Trophoblast cell (in vitro differentiated cells and primary cell): Measurements from ENCODE around the gene LHFPL2.
A peak's percentile ranks its signal among the peaks of the same experiment; 100 is the strongest.

ENCODE experiments used
- DNase-seq, 2 donors: peaks; one replicate each; pipeline ENCODE4 v3.0.0-alpha.2; 2016
- H2AFZ ChIP-seq: 2 replicates; pipeline ENCODE4 v1.6.1; 2013; ENCODE audit warnings: low read length, moderate library complexity, mild to moderate bottlenecking; ENCODE audit not compliant: insufficient read depth, poor library complexity
- H2AK5ac ChIP-seq: 2 replicates; pipeline ENCODE4 v1.6.1; 2013; ENCODE audit warnings: mild to moderate bottlenecking, low read length
- H2BK120ac ChIP-seq: 2 replicates; pipeline ENCODE4 v1.6.1; 2013; ENCODE audit warnings: low read length, mild to moderate bottlenecking, moderate library complexity; ENCODE audit not compliant: insufficient read depth, poor library complexity
- H2BK12ac ChIP-seq: 2 replicates; pipeline ENCODE4 v1.6.1; 2013; ENCODE audit warnings: mild to moderate bottlenecking, low read length, moderate library complexity
- H2BK5ac ChIP-seq: 2 replicates; pipeline ENCODE4 v1.6.1; 2013; ENCODE audit warnings: low read length, low read depth, moderate library complexity, mild to moderate bottlenecking; ENCODE audit not compliant: poor library complexity
- H3K14ac ChIP-seq: 2 replicates; pipeline ENCODE4 v1.6.1; 2013; ENCODE audit warnings: mild to moderate bottlenecking, low read length
- H3K18ac ChIP-seq: 2 replicates; pipeline ENCODE4 v1.6.1; 2013; ENCODE audit warnings: mild to moderate bottlenecking, low read length
- H3K23ac ChIP-seq: 2 replicates; pipeline ENCODE4 v1.6.1; 2013; ENCODE audit warnings: low read length
- H3K27ac ChIP-seq: 2 replicates; pipeline ENCODE4 v1.5.1; 2013; ENCODE audit warnings: low read depth, mild to moderate bottlenecking, inconsistent platforms, low read length, moderate library complexity
- H3K27me3 ChIP-seq: 2 replicates; pipeline ENCODE4 v1.6.1; 2013; ENCODE audit warnings: inconsistent platforms, mild to moderate bottlenecking, low read length, moderate library complexity; ENCODE audit not compliant: insufficient read depth
- H3K36me3 ChIP-seq, 2 experiments: 1 replicate in 1 of 2; 2 replicates in 1 of 2; pipeline ENCODE4 v1.6.1; 2013; ENCODE audit warnings: low read length in 2 of 2, mild to moderate bottlenecking in 2 of 2, moderate library complexity in 1 of 2; ENCODE audit not compliant: insufficient read depth in 2 of 2, control insufficient read depth in 1 of 2
- H3K4ac ChIP-seq: 2 replicates; pipeline ENCODE4 v1.6.1; 2013; ENCODE audit warnings: low read depth, mild to moderate bottlenecking, low read length, moderate library complexity
- H3K4me1 ChIP-seq, 2 experiments: 1 replicate in 1 of 2; 2 replicates in 1 of 2; pipeline ENCODE4 v1.6.1; 2013; ENCODE audit warnings: low read length in 2 of 2, mild to moderate bottlenecking in 2 of 2, moderate library complexity in 1 of 2; ENCODE audit not compliant: insufficient read depth in 2 of 2, control insufficient read depth in 1 of 2
- H3K4me2 ChIP-seq: 2 replicates; pipeline ENCODE4 v1.6.1; 2013; ENCODE audit warnings: inconsistent platforms, mild to moderate bottlenecking, low read length, moderate library complexity
- H3K4me3 ChIP-seq: 2 replicates; pipeline ENCODE4 v1.5.1; 2013; ENCODE audit warnings: mild to moderate bottlenecking, low read depth, low read length, inconsistent platforms
- H3K79me1 ChIP-seq: one replicate; pipeline ENCODE4 v1.6.1; 2013; ENCODE audit warnings: low read length
- H3K79me2 ChIP-seq: 2 replicates; pipeline ENCODE4 v1.6.1; 2013; ENCODE audit warnings: low read length, mild to moderate bottlenecking; ENCODE audit not compliant: control insufficient read depth, insufficient read depth, poor library complexity
- H3K9ac ChIP-seq: 2 replicates; pipeline ENCODE4 v1.6.1; 2013; ENCODE audit warnings: mild to moderate bottlenecking, low read length
- H3K9me3 ChIP-seq: 2 replicates; pipeline ENCODE4 v1.6.1; 2013; ENCODE audit warnings: low read depth, mild to moderate bottlenecking, control low read depth, inconsistent platforms, low read length; ENCODE audit not compliant: insufficient read depth
- H4K12ac ChIP-seq: 2 replicates; pipeline ENCODE4 v1.6.1; 2013; ENCODE audit warnings: low read depth, mild to moderate bottlenecking, low read length, moderate library complexity
- H4K8ac ChIP-seq: 2 replicates; pipeline ENCODE4 v1.6.1; 2013; ENCODE audit warnings: low read depth, mild to moderate bottlenecking, low read length, moderate library complexity
- H4K91ac ChIP-seq: one replicate; pipeline ENCODE4 v1.6.1; 2013; ENCODE audit warnings: low read depth, mild to moderate bottlenecking, low read length, moderate library complexity
- WGBS: extraction: QIAGEN DNeasy Blood & Tissue Kit; methylation state at CpG from one replicate; pipeline ENCODE4 v1.1.7; 2013; ENCODE audit warnings: missing lambda C conversion rate; ENCODE audit not compliant: insufficient read length, insufficient coverage; ENCODE audit errors: extremely low coverage; 5-methylcytosine and 5-hydroxymethylcytosine counted together

Gene LHFPL2

DNA sequence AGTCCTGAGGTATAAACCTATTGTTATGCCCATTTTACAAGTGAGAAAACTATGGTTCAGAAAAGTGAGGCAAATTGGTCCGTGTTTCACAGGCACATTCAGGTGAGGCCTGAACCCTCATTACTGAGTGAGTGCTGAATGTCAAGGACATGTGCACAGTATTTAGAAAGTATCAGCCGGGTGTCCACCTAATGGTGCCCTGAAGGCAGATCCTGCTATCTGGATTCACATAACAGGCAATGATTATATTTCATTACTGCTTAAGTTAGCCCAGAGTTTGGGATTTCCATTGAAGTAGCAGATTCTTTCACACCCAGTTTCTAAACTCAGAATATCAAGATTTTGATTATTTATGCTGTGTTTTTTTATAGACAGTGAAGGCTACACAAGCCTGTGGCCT lies 142.7 kb downstream of the LHFPL2 start:
- peaks cover 6% of the 10 kb centered on the region for H3K79me1 ChIP-seq
- H3K18ac ChIP-seq, result no peak overlapping the region
- H3K23ac ChIP-seq, result no peak overlapping the region
- H2BK12ac ChIP-seq, result no peak overlapping the region
- peaks cover 40 to 52% of the 10 kb centered on the region in 2 experiments for H3K4me1 ChIP-seq
- H3K9ac ChIP-seq, result no peak overlapping the region
- no peak overlapping the region for H3K4me3 ChIP-seq
- no CpG with 5 or more reads among the region's 2 CpGs for WGBS
- peak; percentile 41 to 52 for DNase-seq
- no peaks in the 10 kb centered on the region for H3K9me3 ChIP-seq
- no peak overlapping the region for H3K4me2 ChIP-seq
- no peak overlapping the region for H2AFZ ChIP-seq
- H4K91ac ChIP-seq, result no peak overlapping the region
- H3K4ac ChIP-seq, result no peak overlapping the region
- H3K14ac ChIP-seq, result no peak overlapping the region
- peaks cover 2% of the 10 kb centered on the region for H3K79me2 ChIP-seq
- no peak overlapping the region for H2BK120ac ChIP-seq
- no peak overlapping the region for H2AK5ac ChIP-seq
- H3K36me3 ChIP-seq, result peaks cover 4% of the 10 kb centered on the region in 2 experiments
- no peak overlapping the region for H2BK5ac ChIP-seq
- H4K8ac ChIP-seq, result no peak overlapping the region
- no peak overlapping the region for H4K12ac ChIP-seq
- H3K27ac ChIP-seq, result peak overlapping the region; percentile 48
- H3K27me3 ChIP-seq, result no peaks in the 10 kb centered on the region

DNA sequence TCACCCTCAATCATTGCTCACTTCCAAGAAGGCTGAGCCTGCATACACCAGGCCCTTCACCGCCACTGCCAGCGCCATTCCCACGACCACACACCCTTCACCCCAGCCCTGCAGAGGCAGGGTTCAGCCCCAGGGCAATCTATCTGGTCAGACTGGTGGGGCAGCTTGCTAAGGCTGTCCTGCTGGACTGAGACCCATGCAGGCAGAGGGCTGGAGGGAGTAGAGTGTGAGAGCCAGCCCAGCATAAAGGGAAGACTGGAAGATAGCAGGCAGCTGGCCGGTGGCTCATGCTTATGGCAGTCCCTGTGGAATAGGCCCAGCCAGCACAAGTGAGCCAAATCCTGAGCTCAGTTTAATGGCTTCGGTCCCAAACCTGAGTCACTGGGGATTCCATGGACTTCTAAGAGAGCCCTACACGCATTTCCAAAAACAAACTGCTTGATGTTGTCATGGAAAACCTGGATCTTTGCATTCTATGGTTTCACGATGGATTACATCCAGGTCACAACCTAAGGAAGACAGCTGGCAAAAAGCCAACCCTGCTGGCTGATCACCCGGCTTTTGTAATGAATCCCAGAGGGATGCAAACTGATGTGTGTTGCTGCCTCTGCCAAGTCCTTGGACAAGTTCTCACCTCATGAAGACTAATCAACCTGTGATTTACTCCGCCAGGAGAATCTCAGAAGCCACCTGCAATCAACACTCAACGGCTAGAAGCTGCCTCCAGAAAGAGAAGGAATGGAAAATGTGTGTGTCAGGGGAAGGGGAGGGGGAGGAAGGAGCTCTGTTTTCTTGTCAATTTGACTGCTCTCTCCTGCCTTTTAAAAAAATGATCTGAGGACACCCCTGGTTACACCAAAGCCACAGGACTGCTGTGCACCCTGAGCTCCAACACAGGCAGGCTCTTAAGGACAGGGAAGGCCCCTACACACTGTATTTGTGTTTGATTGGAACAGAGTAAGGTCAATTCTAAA lies 143.6 kb downstream of the LHFPL2 start:
- H3K4me1 ChIP-seq, result peaks cover 36 to 45% of the 10 kb centered on the region in 2 experiments
- no peak overlapping the region for H2AFZ ChIP-seq
- H3K9me3 ChIP-seq, result no peaks in the 10 kb centered on the region
- peak; percentile 98 to 99 for DNase-seq
- H4K91ac ChIP-seq, result peak overlapping the region; percentile 57
- peaks cover 6% of the 10 kb centered on the region for H3K79me1 ChIP-seq
- no peak overlapping the region for H3K23ac ChIP-seq
- H3K4me3 ChIP-seq, result no peak overlapping the region
- peak overlapping the region; percentile 41 for H2BK120ac ChIP-seq
- H3K18ac ChIP-seq, result peak overlapping the region; percentile 53
- peak overlapping the region; percentile 86 for H3K27ac ChIP-seq
- WGBS, result no CpG with 5 or more reads among the region's 10 CpGs
- H2BK12ac ChIP-seq, result peak overlapping the region; percentile 85
- H3K36me3 ChIP-seq, result peaks cover 4 to 7% of the 10 kb centered on the region in 2 experiments
- peak overlapping the region; percentile 22 for H4K8ac ChIP-seq
- H3K4ac ChIP-seq, result peak overlapping the region; percentile 15
- peak overlapping the region; percentile 85 for H2BK5ac ChIP-seq
- H3K14ac ChIP-seq, result peak overlapping the region; percentile 15
- H4K12ac ChIP-seq, result no peak overlapping the region
- H3K79me2 ChIP-seq, result peaks cover 2% of the 10 kb centered on the region
- peak overlapping the region; percentile 40 for H3K4me2 ChIP-seq
- no peak overlapping the region for H3K9ac ChIP-seq
- peak overlapping the region; percentile 64 for H2AK5ac ChIP-seq
- H3K27me3 ChIP-seq, result no peaks in the 10 kb centered on the region

DNA sequence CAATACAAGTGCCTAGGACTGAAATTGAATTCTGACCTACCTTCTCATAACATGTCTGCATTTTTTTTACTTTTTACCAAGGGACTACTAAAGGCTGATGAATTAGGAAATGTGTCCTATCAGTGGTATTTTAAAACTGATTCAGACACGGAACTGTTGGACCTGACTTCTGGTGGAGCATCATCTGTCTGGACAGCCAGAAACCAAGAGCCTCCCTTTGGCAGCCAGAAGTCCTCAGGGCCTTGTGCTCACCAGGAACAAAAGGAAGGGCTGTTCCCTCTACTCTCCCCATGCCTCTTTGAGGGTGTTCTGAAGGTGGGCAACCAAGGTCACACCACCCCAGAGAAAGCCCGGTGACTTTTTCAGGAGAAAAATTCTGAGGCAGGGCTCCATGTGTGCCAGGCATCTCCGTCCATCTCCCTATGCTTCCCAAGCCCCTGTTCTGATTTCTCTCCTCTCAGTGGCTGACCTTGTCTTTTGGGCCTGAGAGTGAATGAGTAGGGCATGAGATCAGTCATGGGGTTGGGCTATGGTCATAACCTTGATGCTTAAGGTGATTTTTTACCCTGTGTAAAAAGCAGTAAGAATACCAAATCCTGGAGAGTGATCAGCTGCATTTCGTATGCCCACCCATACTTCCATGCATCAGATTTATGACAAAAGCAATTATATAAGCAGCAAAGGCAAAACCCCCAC lies 144.5 kb downstream of the LHFPL2 start:
- H3K4me3 ChIP-seq, result no peak overlapping the region
- H3K14ac ChIP-seq, result peak overlapping the region; percentile 2
- H3K9ac ChIP-seq, result no peak overlapping the region
- H3K18ac ChIP-seq, result peak overlapping the region; percentile 33
- no peaks in the 10 kb centered on the region for H3K9me3 ChIP-seq
- peaks cover 2% of the 10 kb centered on the region for H3K79me2 ChIP-seq
- H3K4ac ChIP-seq, result peak overlapping the region; percentile 0
- H3K36me3 ChIP-seq, result peaks cover 0 to 3% of the 10 kb centered on the region in 2 experiments
- peak overlapping the region; percentile 0 for H2BK5ac ChIP-seq
- no peak overlapping the region for H2AFZ ChIP-seq
- WGBS, result no CpG with 5 or more reads among the region's 4 CpGs
- H3K27ac ChIP-seq, result peak overlapping the region; percentile 54
- no peak for DNase-seq
- H4K91ac ChIP-seq, result no peak overlapping the region
- H4K12ac ChIP-seq, result no peak overlapping the region
- peak overlapping the region; percentile 9 for H3K4me2 ChIP-seq
- H3K23ac ChIP-seq, result no peak overlapping the region
- H2BK120ac ChIP-seq, result no peak overlapping the region
- H3K4me1 ChIP-seq, result peaks cover 27 to 36% of the 10 kb centered on the region in 2 experiments
- H2BK12ac ChIP-seq, result no peak overlapping the region
- no peak overlapping the region for H4K8ac ChIP-seq
- no peak overlapping the region for H2AK5ac ChIP-seq
- H3K79me1 ChIP-seq, result peaks cover 6% of the 10 kb centered on the region
- H3K27me3 ChIP-seq, result no peaks in the 10 kb centered on the region

DNA sequence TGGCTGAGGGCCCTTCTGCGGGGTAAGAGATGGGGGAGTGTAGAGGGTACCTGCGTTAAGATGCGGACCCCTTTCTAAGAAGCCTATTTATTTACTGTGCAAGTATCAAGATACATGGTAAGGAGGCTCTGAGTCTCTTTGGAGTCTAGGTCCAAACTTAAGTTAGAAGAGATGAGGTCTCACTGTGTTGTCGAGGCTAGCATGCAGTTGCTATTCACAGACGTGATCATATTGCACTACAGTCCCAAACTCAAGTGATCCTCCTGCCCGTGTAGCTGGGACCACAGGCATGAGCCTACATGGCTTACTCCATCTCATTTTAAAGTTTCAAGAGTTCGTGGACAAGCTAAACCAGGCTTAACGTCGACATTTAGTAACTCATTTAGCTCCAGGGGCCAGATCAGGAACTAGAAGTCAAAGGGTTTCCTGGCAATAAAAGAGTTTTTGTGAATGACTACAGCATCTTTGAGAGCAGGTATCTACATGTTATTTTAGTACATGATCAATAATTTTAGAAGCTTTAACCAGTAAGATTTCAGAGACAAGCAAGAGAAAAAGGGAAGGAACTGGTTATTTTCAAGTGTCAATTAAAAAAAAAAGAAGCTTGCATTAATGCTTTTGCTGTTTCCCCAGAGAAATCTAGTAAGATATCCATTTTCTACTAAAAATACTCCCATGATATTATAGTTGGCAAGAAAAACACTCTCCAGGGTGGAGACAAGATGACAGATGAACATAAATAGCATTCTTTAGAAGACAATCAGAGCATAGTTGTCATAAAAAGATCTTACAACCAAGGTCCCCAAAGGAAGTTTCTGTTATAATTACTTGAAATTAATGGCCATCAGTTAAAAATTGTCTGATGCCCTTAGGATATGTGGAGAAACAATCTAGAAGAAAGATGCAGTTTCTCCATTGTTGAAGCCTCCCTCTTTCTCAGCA lies 146.9 kb downstream of the LHFPL2 start:
- Histone ChIP-seq H3K4me1 (peaks cover 24 to 34% of the 10 kb centered on the region in 2 experiments), H4K12ac (no peak overlapping the region), H2AK5ac (no peak overlapping the region), H3K79me1 (peaks cover 6% of the 10 kb centered on the region), H3K18ac (no peak overlapping the region), H2BK120ac (no peak overlapping the region), H3K14ac (no peak overlapping the region), H2AFZ (no peak overlapping the region), H3K4ac (no peak overlapping the region), H3K9ac (no peak overlapping the region), H3K27ac (no peak overlapping the region), H3K9me3 (no peaks in the 10 kb centered on the region), H3K23ac (no peak overlapping the region), H2BK5ac (no peak overlapping the region), H3K4me3 (no peak overlapping the region), H2BK12ac (no peak overlapping the region), H3K4me2 (no peak overlapping the region), H3K79me2 (peaks cover 2% of the 10 kb centered on the region), H4K91ac (no peak overlapping the region), H3K27me3 (no peaks in the 10 kb centered on the region), H4K8ac (no peak overlapping the region), H3K36me3 (peaks cover 0 to 3% of the 10 kb centered on the region in 2 experiments)
- no CpG with 5 or more reads among the region's 9 CpGs for WGBS
- no peak for DNase-seq
